ENCODE measurements around the gene DDX54.

DDX54 gene, protein sequence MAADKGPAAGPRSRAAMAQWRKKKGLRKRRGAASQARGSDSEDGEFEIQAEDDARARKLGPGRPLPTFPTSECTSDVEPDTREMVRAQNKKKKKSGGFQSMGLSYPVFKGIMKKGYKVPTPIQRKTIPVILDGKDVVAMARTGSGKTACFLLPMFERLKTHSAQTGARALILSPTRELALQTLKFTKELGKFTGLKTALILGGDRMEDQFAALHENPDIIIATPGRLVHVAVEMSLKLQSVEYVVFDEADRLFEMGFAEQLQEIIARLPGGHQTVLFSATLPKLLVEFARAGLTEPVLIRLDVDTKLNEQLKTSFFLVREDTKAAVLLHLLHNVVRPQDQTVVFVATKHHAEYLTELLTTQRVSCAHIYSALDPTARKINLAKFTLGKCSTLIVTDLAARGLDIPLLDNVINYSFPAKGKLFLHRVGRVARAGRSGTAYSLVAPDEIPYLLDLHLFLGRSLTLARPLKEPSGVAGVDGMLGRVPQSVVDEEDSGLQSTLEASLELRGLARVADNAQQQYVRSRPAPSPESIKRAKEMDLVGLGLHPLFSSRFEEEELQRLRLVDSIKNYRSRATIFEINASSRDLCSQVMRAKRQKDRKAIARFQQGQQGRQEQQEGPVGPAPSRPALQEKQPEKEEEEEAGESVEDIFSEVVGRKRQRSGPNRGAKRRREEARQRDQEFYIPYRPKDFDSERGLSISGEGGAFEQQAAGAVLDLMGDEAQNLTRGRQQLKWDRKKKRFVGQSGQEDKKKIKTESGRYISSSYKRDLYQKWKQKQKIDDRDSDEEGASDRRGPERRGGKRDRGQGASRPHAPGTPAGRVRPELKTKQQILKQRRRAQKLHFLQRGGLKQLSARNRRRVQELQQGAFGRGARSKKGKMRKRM

DNA sequence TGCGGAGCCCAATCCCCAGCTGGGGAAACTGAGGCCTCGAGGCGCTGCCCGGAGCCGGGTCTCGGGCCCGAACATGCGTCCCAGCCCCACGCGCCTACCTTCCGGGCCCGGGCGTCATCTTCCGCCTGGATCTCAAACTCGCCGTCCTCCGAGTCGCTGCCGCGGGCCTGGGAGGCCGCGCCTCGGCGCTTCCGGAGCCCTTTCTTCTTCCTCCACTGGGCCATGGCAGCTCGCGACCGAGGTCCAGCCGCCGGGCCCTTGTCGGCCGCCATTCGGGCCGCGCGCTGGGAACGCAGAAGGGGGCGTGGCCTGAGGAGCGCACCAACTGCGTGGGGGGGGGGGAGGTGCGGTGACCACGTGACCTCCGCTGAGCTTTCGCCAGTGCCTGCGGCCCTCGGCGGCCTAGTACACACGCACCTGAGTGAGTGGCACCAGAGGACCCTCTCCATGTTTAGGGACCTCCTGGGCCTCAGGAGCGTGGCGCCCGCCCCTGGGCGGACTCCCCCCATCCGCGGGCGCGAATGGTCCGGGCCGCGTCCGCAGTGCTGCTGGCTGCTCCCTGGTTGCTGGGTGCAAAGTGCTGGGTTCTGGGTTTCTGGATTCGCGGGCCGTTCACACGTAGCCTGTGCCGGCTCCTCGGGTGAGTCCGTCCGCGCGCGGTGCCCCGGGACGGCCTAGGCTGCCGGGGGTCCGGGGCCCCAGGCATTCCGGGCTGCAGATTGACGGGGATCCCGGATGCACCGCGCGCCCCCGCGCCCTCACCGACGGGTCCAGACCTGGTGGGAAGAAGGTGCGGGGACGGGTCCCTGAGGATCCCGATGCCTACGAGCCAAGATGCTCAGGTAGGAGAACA is at the start of gene DDX54, which contains the start of gene RITA1:
Gene DDX54 (minus strand): TSS at position 299 of the 853 bp plus-strand sequence. CDS start 27 bp downstream, at position 272.
Gene RITA1 (plus strand): TSS at position 542 of the 853 bp plus-strand sequence. CDS start 1,026 bp downstream, outside the sequence.
- no peak for FAIRE-seq

DNA sequence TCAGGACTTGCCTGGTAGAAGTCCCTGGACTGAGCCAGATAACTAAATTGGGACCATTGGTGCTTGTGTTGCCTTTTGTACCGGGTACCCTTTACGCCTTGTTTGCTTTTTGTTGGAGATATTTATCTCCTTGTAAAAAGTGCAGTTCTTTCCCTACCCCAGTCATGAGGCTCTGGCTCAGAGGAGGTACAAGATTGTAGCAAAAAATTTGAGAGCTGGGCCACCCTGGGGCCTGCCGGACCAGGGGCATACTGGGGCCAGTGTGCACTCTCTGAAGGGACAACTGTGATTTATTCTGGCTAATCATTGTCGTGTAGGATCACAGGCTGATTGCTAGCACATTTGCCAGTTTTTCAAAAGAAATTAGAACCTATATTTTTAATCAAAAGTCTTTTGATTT is 49.2 kb upstream of the DDX54 start:
- FAIRE-seq = no peak

DNA sequence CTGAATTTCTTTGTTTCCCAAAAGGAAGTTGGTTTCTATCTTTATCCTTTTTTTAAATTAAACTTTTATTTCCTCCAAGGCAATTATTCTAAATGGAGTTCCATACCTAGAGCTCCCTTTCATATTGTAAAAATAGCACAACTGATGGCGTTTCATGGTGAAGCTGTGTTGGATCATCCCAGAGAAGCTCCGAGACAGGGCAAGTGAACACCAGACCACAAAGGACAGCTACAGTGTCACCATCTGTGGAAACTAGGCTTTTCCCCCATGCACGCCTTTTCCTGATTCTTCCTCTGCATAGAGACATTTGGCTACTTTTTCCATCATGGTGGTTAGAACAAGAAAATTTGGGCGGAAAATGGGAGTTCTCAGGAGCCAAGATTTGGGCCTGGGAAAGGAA is 48.7 kb upstream of the DDX54 start:
- no peak for FAIRE-seq

DNA sequence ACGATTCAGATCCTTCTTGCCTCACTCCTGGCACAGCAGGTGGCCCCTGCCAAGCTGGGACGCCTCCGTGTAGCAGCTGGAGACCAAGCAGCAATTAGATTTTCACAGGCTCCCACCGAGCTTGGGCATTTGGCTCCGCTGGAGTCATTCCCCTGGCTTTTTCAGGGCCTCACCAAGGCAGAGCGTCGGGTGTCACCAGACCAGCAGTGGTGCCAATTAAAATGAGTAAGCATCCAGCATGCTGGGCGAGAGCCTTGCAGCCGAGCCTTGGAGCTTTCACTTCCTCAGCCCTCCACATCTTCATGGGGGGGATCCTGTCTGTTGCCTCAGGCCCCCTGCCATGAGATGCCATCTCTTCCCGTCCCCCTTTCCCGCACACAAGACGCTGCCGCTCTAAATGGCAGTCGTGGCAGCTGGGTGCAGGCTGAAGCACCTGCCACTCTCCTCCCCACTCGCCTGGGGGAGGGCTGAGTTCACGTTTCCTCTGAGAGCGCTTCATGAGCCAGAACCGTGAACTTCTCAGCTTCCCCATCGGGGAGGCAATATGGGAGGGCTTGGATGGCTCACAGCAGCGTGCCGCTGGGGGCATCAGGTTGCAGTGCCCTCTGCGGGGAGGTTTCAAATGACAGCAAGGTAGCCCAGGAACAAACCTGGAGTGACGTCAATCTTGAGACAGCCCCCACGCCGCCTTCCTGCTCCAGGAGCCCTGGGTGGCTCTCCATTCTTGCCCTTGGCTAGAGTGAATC is 47.7 kb upstream of the DDX54 start:
- FAIRE-seq = no peak

DNA sequence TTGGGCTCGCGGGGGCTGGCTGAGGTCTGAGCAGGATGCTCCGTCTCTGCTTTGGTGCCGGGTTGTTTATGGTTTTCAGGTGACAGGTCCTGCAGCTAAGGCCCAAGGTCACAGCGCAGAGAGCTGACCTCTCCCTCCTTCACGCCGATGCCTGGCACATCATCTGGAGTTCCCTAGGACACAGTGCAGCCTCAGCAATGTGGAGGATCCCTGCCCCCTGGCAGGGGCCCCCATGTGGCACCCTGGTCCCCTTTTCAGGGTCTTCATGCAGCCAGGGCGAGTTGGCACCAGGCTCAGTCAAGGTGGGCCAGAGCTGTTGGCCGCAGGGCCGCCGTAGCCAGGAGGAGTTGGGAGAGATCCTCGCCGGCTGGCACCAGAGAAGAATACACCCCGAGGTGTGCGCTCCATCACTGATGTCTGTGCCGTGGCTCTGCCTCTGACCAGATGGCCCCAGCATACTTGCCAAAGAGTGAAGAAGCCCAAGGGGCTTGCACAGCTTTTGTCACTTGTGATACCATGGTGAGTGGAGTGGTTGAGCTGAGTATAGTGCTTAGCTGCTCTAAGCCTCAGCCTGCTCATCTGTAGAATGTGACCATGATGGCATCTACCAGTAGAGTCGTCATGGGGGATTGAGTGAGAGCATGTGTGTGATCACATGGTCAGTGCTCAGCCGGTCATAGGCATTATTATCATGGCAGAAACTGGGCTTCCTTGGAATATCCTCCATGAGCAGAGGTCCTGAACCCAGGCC is 47.0 kb upstream of the DDX54 start:
- FAIRE-seq = no peak

DNA sequence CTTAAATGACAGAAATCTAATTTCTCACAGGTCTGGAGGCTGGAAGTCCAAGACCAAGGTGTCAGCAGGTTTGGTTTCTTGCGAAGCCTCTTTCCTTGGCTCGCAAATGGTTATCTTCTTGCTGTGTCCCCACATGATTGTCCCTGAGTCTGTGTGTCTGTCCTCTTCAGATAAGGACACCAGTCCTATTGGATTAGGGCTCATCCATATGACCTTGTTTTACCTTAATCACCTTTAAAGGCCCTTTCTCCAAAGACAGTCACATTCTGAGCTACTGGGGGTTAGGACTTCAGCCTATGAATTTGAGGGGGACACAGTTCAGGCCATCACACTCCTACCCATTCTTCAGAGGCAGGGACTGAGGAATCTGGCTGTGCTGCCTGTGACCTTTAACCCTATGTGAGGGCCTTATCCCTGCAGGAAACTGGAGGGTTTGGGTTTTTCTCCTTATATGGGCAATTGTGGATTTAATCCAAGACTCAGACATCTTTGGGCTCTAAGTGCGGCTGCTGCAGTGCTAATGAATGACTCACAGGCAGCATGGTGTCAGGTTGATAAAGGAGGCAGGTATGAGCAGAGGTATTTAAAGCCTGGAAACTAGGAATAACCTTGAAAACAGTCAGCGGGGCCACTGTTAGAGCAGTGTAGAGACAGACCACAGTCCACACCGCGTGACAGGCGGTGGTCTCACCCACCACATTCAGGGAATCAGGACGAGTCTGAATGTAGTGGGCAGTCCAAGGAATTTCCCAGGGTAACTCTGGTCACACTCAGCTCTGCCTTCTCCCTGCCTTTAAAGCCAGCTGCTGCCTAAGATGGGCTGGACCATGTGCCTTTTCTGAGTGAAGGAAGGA is 46.2 kb upstream of the DDX54 start:
- FAIRE-seq = no peak

DNA sequence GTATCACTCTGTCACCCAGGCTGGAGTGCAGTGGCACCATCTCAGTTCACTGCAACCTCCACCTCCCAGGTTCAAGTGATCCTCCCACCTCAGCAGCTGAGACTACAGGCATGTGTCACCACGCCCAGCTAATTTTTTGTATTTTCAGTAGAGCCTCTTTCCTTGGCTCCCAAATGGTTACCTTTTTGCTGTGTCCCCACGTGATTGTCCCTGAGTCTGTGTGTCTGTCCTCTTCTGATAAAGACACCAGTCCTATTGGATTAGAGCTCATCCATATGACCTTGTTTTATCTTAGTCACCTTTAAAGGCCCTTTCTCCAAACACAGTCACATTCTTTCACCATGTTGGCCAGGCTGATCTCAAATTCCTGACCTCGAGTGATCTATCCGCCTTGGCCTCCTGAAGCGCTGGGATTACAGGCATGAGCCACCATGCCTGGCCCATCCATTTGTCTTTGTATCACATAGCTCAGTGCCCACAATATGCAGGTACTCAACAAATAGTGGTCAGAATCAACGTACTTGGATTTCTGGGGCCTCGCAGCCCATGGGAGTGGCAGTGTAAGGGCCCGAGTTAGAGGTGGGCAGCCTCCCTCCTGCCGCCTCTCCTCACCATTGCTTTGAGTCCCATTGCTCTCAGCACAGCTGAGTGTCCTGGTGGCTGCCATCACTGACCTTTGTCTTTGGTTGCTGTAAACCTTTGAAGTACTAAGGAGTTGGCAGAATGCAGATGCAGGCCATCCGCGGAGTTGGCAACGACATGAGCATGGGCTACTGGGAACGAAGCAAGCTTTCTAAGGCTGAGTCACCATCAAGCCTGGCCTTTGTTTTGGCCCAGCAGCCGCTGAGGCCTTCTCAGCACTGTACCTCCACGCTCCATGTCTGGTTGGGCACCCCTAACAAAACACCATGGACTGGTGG is 45.3 kb upstream of the DDX54 start:
- no peak for FAIRE-seq

DNA sequence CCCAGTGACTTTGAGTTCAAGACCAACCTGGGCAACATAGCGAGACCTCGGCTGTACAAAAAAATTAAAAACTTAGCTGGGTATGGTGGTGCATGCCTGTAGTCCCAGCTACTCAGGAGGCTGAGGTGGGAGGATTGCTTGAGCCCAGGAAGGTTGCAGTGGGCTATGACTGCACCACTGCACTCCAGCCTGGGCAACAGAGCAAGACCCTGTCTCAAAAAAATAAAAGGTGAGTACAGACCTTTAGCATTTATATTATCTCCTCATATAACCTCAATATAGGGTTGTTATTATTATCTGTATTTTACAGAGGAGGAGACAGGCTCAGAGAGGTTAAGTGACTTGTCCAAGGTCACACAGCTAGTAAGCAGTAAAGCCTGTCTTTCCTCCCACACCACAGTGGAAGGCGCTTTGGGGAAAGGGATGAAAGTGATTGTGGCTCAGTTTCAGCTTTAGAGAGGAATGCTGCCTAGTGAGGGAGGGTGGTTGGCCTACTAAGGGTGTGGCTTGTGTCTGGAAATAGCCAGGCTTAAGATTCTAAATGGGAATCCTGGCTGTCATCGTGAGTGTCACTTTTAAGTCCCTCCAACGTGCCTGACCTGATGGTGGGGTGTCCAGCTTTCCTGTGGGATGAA is 43.2 kb upstream of the DDX54 start:
- FAIRE-seq = no peak

DNA sequence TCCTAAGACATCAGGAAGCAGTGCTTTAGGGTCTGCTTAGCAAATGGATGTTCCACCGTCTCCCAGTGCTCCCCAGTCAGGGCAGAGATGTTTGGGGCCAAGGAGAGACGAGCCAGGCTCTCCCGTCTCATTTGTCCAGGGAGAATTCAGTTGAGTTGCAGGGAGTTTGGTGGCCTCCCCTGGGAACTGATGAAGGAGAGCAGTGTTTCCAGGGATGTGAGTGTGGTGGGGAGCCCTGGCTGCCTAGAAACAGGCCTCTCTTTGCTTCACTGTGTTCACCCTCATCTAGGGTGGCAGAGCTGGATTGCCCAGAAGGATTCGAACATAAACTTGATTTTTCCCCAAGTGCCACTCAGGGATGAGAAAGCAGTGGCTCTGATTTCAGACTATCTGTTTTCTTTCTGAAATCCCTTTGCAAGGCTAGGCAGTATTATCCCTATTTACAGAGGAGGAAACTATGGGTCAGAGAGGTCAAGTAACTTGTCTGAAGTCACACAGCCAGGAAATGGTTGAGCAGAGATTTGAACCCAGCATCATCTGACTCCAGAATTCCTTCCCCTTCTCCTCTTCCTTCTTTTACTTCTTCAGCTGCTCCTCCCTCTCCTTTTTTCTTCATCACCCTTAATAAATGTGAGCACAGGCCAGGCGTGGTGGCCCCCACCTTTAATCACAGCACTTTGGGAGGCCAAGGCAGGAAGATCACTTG is 42.6 kb upstream of the DDX54 start:
- no peak for FAIRE-seq

DNA sequence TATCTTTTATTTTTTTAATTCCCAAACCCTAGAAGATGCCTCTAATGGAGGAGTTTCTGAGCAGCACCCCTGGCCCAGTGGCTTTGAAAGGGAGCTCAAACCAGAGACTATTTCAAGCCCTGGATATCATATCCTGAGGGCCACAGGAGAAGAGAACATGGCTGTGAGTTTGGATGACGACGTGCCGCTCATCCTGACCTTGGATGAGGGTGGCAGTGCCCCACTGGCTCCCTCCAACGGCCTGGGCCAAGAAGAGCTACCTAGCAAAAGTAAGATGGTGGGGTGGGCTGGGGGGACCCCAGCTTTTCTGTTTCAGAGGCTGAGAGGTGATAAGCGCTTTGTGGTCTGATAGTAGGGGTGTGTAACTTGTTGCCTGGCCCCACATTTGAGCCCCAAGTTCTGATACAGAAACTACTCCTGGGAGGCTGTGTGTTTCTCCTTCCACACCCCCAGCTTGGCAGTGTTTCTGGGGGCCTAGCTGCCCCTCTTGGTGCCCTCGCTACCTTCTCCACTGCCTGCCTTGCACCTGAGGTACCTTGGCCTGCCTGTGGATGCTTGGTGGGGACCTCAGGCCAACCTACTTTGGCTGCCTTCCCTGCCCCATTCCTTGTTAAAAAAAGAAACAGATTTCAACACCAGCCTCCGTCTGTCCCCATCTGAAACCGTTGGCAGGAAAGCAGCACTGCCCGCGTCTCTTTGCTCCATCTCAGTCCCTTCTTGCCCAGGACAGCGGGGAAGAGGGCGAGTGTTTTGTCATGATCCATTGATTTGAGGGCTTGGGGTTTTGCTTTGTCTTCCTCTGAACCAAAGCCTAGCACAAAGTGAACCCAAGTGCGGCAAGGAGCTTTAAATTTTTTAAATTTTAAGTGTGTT is 41.7 kb upstream of the DDX54 start:
- no peak for FAIRE-seq

DNA sequence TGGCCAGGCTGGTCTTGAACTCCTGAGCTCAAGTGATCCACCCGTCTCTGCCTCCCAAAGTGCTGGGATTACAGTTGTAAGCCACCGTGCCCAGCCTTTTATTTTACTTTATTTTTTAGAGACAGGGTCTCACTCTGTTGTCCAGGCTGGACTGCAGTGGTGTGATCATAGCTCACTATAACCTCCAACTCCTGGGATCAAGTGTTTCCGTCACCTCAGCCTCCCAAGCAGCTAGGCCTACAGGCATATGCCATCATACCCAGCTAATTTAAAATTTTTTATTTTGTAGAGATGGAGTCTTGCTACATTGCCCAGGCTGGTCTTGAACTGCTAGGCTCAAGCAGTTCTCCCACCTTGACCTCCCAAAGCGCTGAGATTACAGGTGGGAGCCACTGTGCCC is 39.7 kb upstream of the DDX54 start:
- no peak for FAIRE-seq

DNA sequence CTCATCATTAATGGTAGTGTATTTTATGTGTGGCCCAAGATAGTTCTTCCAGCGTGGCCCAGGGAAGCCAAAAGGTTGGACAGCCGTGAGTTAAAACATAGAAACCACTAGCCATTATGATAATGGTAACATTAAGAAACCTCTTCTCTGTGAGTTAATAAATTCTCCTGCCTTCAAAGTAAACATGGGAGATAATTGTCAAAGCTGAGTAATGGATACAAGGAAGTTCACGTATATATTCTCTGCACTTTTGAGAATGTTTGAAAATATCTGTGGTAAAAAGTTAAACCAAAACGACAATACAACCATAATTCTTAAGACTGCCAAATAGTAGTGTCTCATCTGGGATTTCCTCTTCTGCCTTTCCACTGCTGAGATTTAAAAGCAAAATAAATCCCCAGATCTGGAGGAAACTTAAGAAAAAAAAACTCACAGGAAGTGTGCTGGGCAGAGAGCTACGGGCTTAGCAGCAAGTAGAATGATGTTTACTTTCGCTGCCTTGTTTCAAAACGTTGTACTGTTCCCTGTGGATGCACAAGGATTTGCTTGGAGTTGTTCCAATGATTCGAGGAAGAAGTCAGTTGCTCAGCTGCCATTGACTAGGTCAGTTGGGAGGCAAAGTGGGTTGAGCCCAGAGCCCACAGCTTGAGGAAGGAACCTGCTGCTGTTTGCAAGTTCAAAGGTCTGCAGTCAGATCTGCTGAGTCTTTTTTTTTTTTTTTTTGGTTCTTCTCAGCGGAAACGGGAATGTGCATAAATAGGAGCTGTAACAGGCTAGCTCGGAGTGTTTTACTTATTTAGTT is 37.7 kb upstream of the DDX54 start:
- FAIRE-seq = no peak

DNA sequence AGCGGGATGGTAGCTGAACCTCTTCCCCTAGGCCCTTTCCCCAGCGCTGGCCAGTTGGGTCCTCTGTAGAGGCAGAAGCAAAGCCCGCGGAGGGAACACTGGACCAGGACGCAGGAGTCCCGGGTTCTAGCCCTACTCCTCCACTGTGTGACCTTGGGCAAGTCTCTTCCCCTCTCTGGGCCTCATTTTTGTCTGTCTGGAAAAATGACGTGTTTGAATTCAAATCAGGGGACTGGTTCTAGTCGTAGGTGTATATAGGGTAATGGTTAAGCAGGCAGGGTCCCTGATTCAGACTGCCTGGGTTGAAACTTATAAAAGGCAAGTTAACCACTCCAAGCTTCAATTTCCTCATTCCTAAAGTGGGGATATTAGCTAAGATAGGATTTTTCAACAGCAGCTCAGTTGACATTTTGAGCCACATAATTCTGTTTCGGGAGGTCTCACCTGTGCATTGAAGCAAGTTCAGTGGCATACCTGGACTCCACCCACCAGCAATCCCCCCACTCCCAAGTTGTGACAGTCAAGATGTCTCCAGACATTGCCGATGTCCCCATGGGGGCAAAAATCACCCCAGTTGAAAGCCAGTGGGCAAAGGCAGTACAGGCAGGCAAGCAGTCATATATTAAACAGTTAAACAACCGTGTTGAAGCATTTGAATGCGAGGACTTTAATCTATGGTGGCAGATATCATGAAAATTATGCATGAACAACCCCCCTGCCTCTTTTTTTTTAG is 36.9 kb upstream of the DDX54 start:
- FAIRE-seq = no peak

DNA sequence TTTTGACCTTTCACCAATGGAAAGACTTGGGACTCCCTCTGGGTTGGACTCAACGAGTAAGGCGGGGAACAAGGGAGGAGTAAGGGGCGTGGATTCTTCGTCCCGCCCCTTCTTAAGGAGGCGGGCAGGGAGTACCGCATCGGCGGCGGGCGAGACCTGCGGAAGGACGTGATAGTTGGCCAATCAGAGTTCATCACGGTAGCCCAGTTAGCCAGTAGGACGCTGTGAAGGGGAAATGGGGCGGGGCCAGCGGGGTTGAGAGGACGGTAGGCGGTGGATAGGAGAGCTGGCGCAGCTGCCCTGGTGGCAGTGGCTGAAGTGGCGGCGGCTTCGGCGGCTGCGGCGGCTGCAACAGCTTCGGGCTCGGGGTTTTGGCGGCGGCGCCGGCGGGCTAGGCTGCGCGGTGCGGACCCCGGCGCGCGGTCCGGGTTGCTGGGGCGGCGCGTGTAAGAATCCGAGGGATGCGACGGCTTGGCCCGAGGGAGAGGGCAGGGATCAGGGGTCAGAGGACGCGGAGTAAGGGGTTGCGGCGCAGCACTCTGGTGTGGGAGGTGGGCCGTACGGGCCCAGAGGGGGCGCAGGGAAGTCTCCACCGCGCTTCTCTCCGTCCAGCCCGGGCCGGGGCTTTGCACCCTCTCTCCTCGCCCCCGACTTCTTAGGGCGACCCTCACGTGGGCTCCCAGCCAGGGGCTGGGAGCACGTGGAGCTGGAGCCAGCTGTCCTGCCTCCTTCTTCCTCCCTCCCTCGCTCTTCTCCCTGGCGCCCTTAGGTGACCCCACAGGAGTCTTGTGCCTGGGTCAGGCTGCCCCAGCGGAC is 36.1 kb upstream of the DDX54 start, which contains the start of gene TPCN1:
Gene TPCN1 (plus strand): TSS at position 284 of the 816 bp plus-strand sequence. CDS start 5,389 bp downstream, outside the sequence.
- FAIRE-seq = peak; percentile 99
